ENCODE results near the gene SOS2. TPM values are rescaled to one million over a fixed set of nuclear protein-coding genes. Genes with fewer than 3 reads are reported as not detected.

The SOS2 gene
- total RNA-seq, 4 donors from 2014 or later, result 23.9 to 29.5 (median 26.2) TPM

DNA sequence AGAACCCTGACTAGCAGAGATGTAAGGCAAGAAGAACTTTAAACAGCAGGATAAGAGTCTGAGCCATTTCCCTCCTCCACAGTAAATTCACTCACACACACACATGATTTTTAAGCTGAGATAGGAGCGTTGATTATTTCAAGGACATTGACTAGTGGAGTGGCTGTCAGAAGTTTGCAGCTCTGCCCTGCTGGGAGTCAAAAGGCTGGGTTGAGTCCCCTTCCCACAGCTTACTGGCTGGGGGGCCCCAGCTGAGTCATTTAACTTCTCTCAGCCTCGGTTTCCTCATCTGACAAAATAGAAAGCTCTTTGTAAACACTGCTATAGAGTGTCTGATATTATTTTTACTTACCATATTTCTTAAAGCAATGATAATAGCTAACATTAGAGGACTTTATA, 143.3 kb downstream of the SOS2 start:
- WGBS, 2 donors, result 93 to 95% methylated on average over 2 of the region's 2 CpGs
- intact Hi-C loops (cut with DNase I; ENCODE audit: low total_unique reads), result no loop called here

DNA sequence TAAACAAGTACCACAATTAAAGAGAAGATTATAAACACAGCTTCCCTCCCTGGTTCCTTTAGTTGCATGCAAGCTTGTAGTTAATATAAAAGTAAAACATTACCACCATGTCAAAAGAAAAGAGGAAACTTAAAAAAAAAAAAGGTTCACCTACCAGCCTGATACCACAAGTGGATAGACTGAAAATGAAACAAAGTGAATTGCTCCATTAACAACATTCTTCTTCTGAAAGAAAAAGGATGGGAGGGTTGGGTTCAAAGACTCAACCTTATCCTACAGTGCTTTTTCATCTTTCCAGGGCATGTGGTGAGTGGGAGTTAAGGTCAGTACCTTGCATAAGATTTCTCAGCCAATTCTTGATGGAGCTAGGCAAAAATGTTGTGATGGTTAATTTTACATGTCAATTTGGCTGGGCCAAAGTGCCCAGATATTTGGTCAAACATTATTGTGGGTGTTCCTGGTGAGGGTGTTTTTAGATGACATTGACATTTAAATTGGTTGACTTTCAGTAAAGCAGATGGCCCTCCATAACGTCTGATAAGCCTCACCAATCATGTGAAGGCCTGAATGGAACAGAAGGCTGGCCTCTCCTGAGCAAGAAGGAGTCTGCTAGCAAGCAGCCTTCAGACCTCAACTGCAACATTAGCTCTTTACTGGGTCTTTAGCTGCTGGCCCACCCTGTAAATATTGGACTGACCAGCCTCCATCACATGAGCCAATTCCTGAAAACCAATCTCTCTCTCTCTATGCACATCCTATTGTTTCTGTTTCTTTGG, 143.8 kb downstream of the SOS2 start:
- no peak for DNase-seq (ENCODE audit: low spot score in 2 of 2)
- TF ChIP-seq, protein P1, sequence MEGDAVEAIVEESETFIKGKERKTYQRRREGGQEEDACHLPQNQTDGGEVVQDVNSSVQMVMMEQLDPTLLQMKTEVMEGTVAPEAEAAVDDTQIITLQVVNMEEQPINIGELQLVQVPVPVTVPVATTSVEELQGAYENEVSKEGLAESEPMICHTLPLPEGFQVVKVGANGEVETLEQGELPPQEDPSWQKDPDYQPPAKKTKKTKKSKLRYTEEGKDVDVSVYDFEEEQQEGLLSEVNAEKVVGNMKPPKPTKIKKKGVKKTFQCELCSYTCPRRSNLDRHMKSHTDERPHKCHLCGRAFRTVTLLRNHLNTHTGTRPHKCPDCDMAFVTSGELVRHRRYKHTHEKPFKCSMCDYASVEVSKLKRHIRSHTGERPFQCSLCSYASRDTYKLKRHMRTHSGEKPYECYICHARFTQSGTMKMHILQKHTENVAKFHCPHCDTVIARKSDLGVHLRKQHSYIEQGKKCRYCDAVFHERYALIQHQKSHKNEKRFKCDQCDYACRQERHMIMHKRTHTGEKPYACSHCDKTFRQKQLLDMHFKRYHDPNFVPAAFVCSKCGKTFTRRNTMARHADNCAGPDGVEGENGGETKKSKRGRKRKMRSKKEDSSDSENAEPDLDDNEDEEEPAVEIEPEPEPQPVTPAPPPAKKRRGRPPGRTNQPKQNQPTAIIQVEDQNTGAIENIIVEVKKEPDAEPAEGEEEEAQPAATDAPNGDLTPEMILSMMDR (IDR thresholded peaks at IDR 0.05), result no peak
- TF ChIP-seq POLR2A (IDR thresholded peaks at IDR 0.05), result no peak
- intact Hi-C loops (cut with DNase I; ENCODE audit: low total_unique reads), result no loop called here
- 68 to 73% methylated on average over 1 of the region's 1 CpG for WGBS, 2 donors
- H3K4me3 ChIP-seq (ENCODE audit: low read depth, poor library complexity, severe bottlenecking), result no peak overlapping the region

More for the DNA sequence above, 143.3 kb downstream of the SOS2 start:
- TF ChIP-seq, protein P1 (IDR thresholded peaks at IDR 0.05), result no peak
- TF ChIP-seq POLR2A (IDR thresholded peaks at IDR 0.05), result no peak
- no peak overlapping the region for H3K4me3 ChIP-seq (ENCODE audit: low read depth, poor library complexity, severe bottlenecking)
- no peak for DNase-seq (ENCODE audit: low spot score in 2 of 2)

DNA sequence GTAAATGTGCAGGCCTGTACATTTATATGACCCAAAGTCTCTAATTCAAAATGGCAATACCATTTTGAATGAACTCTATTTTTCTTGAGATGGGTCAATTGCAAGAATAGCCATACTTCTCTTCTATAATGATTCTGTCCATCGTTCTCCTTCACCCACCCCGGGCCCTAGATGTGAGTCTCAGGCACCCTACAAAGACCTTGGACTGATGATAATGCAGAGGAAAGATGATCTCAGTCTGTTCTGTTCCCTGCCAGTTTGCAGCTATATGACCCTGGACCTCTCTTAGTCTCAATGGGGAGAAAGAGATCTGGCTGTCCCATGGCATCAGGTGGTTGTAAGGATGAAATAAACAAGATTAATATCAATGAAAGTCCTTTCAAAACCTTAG, 145.1 kb downstream of the SOS2 start:
- DNase-seq (ENCODE audit: low spot score in 2 of 2), result no peak
- WGBS, 2 donors, result 86 to 92% methylated on average over 2 of the region's 2 CpGs
- intact Hi-C loops (cut with DNase I; ENCODE audit: low total_unique reads), result no loop called here
- H3K4me3 ChIP-seq (ENCODE audit: low read depth, poor library complexity, severe bottlenecking), result no peak overlapping the region
- no peak for TF ChIP-seq POLR2A (IDR thresholded peaks at IDR 0.05)
- TF ChIP-seq, protein P1 (IDR thresholded peaks at IDR 0.05), result no peak

DNA sequence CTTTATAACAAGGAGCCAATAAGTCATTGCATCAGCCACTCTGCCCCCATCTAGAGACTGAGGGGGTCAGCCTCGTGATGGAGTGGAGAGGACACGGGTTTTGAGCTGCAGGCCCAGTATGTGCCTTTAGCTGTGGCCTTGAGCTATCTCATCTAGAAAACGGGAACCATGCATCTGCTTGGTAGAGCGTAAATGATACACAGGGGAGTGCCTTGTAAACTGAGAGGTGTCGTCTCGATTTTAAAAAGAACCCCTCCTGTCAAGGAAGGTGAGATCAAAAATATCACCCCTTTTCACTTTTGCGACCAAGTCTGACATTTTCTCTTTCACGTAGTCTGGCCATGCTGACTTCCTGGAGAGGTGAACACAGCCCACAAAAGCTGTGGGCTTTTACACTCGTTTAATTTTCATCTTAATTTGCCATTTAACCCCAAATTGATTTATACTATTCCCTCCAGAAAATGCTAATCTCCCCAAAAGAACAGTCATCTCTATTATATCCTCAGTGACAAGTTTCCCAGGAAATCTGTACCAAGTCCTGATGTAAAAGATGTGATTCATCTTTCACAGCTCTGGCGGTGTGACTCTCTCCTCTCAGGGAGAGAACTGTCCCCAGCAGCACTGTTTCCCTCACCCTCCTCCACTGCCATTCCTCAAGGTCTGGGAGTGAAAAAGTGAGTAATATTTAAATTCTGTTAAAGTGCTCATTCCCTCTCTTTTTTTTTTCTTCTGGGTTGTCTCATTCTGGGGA, 145.6 kb downstream of the SOS2 start:
- 81 to 86% methylated on average over 10 of the region's 10 CpGs for WGBS, 2 donors
- no peak overlapping the region for H3K4me3 ChIP-seq (ENCODE audit: low read depth, poor library complexity, severe bottlenecking)
- TF ChIP-seq, protein P1 (IDR thresholded peaks at IDR 0.05), result no peak
- no peak for TF ChIP-seq POLR2A (IDR thresholded peaks at IDR 0.05)
- intact Hi-C loops (cut with DNase I; ENCODE audit: low total_unique reads), result no loop called here
- no peak for DNase-seq (ENCODE audit: low spot score in 2 of 2)

DNA sequence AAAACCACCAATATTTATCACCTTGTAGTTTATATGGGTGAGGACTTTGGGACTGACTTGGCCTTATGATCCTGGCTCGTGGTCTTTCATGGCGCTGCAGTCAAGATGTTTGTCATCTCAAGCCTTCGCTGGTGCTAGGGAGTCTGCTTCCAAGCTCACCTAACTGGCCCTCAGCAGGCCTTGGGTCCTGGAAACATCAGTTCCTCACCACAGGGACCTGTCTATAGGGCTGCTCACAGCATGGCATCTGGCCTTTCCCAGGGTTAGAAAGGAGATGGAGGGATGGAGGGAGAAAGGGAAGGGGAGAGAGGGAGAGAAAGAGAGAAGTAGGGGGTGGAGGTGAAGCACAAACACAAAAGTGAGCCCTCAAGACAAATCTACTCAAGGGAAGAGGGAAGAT, 146.7 kb downstream of the SOS2 start:
- TF ChIP-seq, protein P1 (IDR thresholded peaks at IDR 0.05), result no peak
- no peak for TF ChIP-seq POLR2A (IDR thresholded peaks at IDR 0.05)
- DNase-seq (ENCODE audit: low spot score in 2 of 2), result no peak
- 91 to 95% methylated on average over 3 of the region's 3 CpGs for WGBS, 2 donors
- intact Hi-C loops (cut with DNase I; ENCODE audit: low total_unique reads), result no loop called here
- no peak overlapping the region for H3K4me3 ChIP-seq (ENCODE audit: low read depth, poor library complexity, severe bottlenecking)

Measured in lower leg skin (tissue), 4 donors.